ENCODE results near the gene CLMN. TPM values are rescaled to one million over a fixed set of nuclear protein-coding genes. Genes with fewer than 3 reads are reported as not detected.
A peak's percentile ranks its signal among the peaks of the same experiment; 100 is the strongest.

CLMN gene
- total and polyA plus RNA-seq, 2 of the 13 experiments (the other 11 are each of a cell fraction or from before 2014, with no cell fraction given): 15.1 to 16.7 TPM

- Histone ChIP-seq H3K27ac (ENCODE audit: extremely low read length, insufficient read depth, low read length) (no peak overlapping the region), H4K20me1 (ENCODE audit: insufficient read depth, low read length) (no peaks in the 10 kb centered on the region), H3K9me3 (ENCODE audit: low read length) (no peaks in the 10 kb centered on the region), H3K79me2 (ENCODE audit: insufficient read depth, low read length) (no peaks in the 10 kb centered on the region), H2AFZ (ENCODE audit: low read length) (no peak overlapping the region), H3K36me3 (replicated peaks in 1 of 2; ENCODE audit: control insufficient read depth in 1 of 2, insufficient read depth in 2 of 2, low read length in 2 of 2) (no peaks in the 10 kb centered on the region), H3K27me3 (ENCODE audit: control insufficient read depth in 1 of 2, insufficient read depth in 2 of 2, low read length in 2 of 2) (peaks cover 2 to 4% of the 10 kb centered on the region in 2 experiments; a peak in 2 of 5 replicates), H3K9ac (ENCODE audit: insufficient read depth, low read depth, low read length) (no peak overlapping the region), H3K4me1 (ENCODE audit: insufficient read depth, low read length) (peaks cover 60% of the 10 kb centered on the region), H3K4me3 (replicated peaks in 1 of 3; ENCODE audit: insufficient read depth in 1 of 3, low read depth in 2 of 3, low read length in 3 of 3) (no peak overlapping the region), H3K4me2 (ENCODE audit: low read depth, low read length) (peak overlapping the region; percentile 54)
- POLR2A ChIA-PET: interaction anchor here (1.7 kb wide), 1 partner anchor 17 kb away, joined by 5 read pairs; the partner anchor contains the start of gene CLMN
- BruUV-seq (replicated peaks): no TSS peak
- FAIRE-seq: no peak
- WGBS (ENCODE audit: low lambda C conversion rate): 12% methylated on average over 3 of the region's 5 CpGs
- intact Hi-C loops (cut with micrococcal nuclease; ENCODE audit: unreplicated experiment) (loop anchor here (5.0 to 10.0 kb wide), 2 partner anchors 99 to 181 kb away; partner anchors contain the start of gene DICER1), in situ Hi-C loops (cut with HindIII; ENCODE audit: extremely low pct_ligation_motif_present, low pct_unique_long_range_greater_than_20kb) (no loop called here)
- CTCF ChIA-PET (ENCODE audit: low intra/inter-chr PET ratio, low total read pairs): no interaction called here
- ATAC-seq: peak; percentile 84
- peak; percentile 53 for DNase-seq (ENCODE audit: low spot score)
- TF ChIP-seq JARID2 (CRISPR knock-in tag; IDR thresholded peaks at IDR 0.05; ENCODE audit: insufficient replicate concordance) (no peak), MAFF (IDR thresholded peaks at IDR 0.05; ENCODE audit: low read depth, low read length) (no peak), KDM6A (CRISPR knock-in tag; IDR thresholded peaks at IDR 0.05; ENCODE audit: low read depth) (no peak), RAD21 (CRISPR knock-in tag; IDR thresholded peaks at IDR 0.05) (0 out of 2 replicates have a peak, but pooled peaks have one; percentile 16), ONECUT2 (CRISPR knock-in tag; IDR thresholded peaks at IDR 0.05) (no peak), EP300 (IDR thresholded peaks at IDR 0.05; ENCODE audit: low read depth in 2 of 2, low read length in 2 of 2) (no peak), EP300 (CRISPR knock-in tag; IDR thresholded peaks at IDR 0.05; ENCODE audit: borderline replicate concordance) (no peak), ZNF343 (CRISPR knock-in tag; IDR thresholded peaks at IDR 0.05) (no peak), NR2F6 (IDR thresholded peaks at IDR 0.05) (no peak), NR2F6 (CRISPR knock-in tag; IDR thresholded peaks at IDR 0.05) (peak; percentile 23; the same call in 1 of the 2 replicates), ZNF335 (CRISPR knock-in tag; IDR thresholded peaks at IDR 0.05) (no peak), ZNF644 (CRISPR knock-in tag; IDR thresholded peaks at IDR 0.05; ENCODE audit: low read depth) (no peak), ZNF18 (CRISPR knock-in tag; IDR thresholded peaks at IDR 0.05; ENCODE audit: insufficient replicate concordance) (no peak), SALL1 (CRISPR knock-in tag; IDR thresholded peaks at IDR 0.05) (0 out of 2 replicates have a peak, but pooled peaks have one; percentile 38), SMAD1 (CRISPR knock-in tag; IDR thresholded peaks at IDR 0.05; ENCODE audit: borderline replicate concordance, low read depth) (no peak), SPEN (CRISPR knock-in tag; IDR thresholded peaks at IDR 0.05; ENCODE audit: low read depth) (no peak), CTCF (CRISPR knock-in tag; IDR thresholded peaks at IDR 0.05) (peak; percentile 51), ZNF263 (CRISPR knock-in tag; IDR thresholded peaks at IDR 0.05) (peak; percentile 78), STAG1 (CRISPR knock-in tag; IDR thresholded peaks at IDR 0.05) (peak; percentile 43), KDM3A (CRISPR knock-in tag; IDR thresholded peaks at IDR 0.05; ENCODE audit: low read depth) (no peak), MED8 (CRISPR knock-in tag; IDR thresholded peaks at IDR 0.05; ENCODE audit: insufficient replicate concordance) (no peak), ZNF703 (CRISPR knock-in tag; IDR thresholded peaks at IDR 0.05; ENCODE audit: borderline replicate concordance) (no peak), ZNF790 (CRISPR knock-in tag; IDR thresholded peaks at IDR 0.05; ENCODE audit: borderline replicate concordance) (no peak)
These were observed 16.6 kb upstream of the CLMN start for GRCh38 chr14:95336192-95336760.

All from HepG2 (cell line).